GM19238 (cell line): ENCODE data around the gene DCDC1.

Source experiments
- DNase-seq: peaks from one replicate; pipeline ENCODE4 v3.0.0; 2011; ENCODE audit warnings: low spot score; ENCODE audit not compliant: insufficient read length

Gene DCDC1, protein sequence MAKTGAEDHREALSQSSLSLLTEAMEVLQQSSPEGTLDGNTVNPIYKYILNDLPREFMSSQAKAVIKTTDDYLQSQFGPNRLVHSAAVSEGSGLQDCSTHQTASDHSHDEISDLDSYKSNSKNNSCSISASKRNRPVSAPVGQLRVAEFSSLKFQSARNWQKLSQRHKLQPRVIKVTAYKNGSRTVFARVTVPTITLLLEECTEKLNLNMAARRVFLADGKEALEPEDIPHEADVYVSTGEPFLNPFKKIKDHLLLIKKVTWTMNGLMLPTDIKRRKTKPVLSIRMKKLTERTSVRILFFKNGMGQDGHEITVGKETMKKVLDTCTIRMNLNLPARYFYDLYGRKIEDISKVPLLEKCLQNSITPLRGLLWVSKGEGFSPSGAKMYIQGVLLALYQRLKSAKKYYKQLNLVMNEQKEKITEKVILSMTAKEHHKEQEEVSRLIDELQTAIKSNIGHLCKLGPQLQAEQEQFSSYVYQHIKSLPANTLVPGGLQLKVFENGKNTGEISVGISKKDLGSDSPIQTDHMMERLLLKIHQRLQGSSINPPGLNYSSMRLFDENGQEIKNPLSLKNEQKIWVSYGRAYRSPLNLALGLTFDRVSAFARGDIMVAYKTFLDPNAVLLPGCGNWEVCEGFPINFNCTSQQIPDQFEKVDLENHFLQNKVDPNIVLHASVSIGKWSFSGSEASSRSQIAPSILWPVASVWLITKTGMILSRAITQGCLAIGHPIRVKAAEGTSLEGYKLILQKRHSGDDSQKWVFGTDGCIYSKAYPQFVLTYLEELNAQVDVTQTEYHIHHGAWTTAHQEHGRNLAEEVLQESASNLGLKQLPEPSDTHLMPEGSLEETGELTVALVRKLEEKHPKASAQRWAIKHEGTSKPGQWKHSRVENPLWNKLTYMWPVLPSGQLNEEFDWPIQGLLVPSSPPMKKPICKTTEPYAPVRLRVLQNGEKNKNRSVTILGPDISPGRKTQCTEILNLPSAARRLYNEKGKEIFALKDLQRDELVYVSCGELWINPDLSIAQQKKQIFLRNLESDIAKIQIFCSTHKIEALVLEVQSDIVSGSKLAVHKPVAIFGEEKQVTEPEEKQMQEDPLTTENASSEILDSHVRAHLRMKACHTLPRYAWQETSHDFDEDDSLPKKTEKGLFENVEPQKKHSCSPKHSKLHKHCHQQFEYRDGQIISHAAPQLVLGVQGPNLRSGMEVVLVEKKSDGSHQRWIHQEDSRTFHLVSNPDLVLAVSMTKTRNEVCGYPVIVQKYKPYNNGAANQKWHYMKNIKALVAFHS (N-terminal part only)

DNA sequence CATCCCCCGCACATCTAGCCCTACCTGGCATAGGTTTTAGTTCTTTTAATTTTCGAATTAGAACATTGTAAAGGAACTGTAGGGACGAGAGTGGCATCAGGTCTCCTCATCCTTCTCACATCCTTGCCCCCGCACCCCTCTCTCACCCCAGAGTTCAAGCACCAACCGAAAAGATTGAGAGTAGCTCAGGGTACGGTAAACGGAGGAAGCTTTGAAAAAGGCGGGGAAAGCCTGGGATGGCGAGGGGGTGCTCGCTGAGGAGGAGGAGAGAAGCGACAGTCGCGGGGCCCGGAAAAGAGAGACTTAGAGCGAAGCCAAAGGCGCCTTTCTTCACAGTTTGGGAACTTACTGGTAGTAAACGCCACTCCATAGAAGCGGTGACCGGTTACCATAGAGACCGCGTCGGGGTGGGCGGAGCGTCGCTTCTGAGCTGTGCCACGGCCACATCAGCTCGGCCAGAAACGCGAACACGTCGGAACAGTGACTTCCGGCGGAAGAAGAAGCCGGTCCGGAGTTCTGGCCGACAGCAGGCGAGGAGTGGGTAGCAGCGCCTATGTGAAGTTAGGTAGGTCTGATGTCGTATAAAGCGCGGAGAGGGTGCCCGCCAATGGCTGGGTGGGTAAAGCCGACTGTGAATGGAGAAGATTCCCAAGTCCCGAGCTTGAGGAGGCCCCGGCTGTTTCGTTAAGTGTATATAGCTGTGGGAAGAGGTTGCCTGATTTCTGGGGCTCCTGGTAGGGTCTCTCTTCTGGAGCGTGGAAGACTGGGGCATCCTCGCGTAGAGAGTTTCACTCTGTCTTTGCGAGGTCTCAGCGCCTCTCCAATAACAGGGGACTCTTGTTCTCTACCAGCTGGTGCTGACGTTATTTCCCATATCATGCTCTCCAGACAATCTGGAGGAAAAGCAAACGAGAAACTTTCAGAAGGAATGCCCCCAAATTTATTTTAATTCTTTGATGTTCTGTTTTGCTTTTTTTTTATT lies at the start of gene DCDC1, which contains the start of gene DNAJC24:
TSS of gene DCDC1 (minus strand) at position 392 of the 982 bp plus-strand sequence. CDS start 41,459 bp downstream, outside the sequence.
TSS of gene DNAJC24 (plus strand) at position 513 of the 982 bp plus-strand sequence. CDS start 889 bp downstream, outside the sequence.
- DNase-seq = peak; percentile 53

GRCh38 chr11:31419138-31419537 lies 49.6 kb upstream of the DCDC1 start:
- DNase-seq = no peak

GRCh38 chr11:31417816-31418215 lies 48.3 kb upstream of the DCDC1 start:
- DNase-seq = no peak

- DNase-seq = no peak
Measured at GRCh38 chr11:31417357-31417756, 47.8 kb upstream of the DCDC1 start.

DNA sequence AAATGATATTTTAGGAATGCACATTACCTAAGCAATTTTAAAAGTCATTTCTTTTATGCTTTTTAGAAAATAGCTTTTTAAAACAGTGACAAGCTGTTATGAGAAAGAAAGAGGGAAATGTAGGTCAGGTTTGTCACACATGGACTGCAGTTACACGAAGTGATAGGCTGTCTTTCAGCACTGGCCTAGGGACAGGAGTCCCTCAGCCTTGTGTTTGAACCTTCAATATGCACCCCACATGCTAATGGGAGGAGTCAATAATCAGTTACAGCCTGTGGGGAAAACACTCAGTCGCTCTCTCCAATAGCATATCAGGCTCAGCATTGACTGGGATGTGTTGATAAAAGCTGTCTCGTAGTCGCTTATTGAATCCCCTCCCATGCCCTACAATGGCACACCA lies 45.9 kb upstream of the DCDC1 start:
- no peak for DNase-seq

- no peak for DNase-seq
Measured at GRCh38 chr11:31414338-31414737, 44.8 kb upstream of the DCDC1 start.

- no peak for DNase-seq
Measured at GRCh38 chr11:31412946-31413345, 43.4 kb upstream of the DCDC1 start.

DNA sequence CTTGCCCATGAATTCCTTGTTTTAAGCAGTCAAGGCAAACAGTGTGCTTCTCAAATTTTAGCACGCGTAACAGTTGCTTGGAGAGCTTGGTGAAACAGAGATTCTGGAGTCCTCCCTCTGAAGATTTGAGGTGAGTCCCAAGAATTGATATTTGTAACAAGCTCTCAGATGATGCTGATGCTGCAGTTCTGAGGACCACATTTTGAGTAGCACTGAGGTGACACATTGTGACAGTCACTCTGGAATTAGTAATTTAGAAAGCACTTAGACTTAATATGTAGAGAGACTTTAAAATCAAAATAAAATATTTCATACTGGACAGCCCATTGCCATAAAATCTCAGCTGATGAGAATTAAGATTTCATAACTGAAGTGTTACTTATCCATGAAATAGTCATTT lies 38.7 kb upstream of the DCDC1 start:
- DNase-seq = no peak

DNA sequence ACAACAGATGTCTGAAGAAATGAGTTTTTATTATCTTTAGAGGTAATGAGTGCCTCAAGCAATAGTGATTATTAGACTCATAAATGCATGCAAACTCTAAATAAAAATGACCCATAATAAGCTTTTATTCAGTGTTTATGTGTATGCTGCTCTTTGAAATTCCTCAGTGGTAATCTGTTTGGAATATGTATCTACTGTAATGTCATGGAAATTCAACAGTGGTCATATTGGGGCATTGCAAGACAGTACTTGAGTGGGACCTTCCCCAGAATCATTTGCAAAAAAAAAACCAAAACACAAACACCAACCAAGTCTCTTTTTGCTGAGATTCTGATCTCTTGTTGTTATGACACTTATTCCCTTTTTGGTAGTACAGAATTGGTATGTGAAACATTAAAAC lies 35.1 kb upstream of the DCDC1 start:
- DNase-seq = no peak

GRCh38 chr11:31397239-31397834 lies 27.8 kb upstream of the DCDC1 start:
- no peak for DNase-seq

DNA sequence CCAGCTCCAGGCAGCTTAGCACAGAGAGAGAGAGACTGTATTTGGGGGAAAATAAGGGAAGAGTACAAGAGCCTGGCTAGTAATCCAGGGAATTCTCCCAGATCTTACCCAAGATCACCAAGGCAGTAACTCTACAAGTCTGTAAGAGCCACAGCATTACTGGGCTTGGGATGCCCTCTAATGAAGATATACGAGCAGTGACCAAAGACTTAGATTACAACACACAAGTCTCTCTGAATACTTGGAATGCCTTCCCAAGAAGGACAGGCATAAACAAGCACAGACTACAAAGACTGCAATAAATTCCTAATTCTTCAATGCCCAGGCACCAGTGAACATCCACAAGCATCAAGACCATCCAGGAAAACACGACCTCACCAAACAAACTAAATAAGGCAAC lies 17.8 kb upstream of the DCDC1 start:
- no peak for DNase-seq

- DNase-seq = no peak
Measured at GRCh38 chr11:31383116-31383515, 13.6 kb upstream of the DCDC1 start.

GRCh38 chr11:31375879-31376278 lies 6.3 kb upstream of the DCDC1 start:
- no peak for DNase-seq

DNA sequence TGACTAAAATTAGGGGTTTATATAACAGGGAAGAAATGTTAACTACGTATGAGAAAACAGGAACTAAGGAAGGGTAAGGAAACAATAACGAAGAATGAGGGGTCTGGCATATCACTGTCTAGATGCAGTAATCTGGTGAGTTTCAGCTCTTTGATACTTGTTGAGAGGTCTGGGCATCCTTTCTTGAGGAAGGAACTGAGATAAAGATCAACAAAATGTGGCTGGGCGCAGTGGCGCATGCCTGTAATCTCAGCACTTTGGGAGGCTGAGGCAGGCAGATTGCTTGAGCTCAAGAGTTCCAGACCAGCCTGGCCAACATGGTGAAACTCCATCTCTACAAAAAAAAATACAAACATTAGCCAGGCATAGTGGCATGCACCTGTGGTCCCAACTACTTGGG lies 2.7 kb downstream of the DCDC1 start:
- DNase-seq = no peak

- DNase-seq = no peak
Measured at GRCh38 chr11:31361743-31362142, 7.8 kb downstream of the DCDC1 start.

DNA sequence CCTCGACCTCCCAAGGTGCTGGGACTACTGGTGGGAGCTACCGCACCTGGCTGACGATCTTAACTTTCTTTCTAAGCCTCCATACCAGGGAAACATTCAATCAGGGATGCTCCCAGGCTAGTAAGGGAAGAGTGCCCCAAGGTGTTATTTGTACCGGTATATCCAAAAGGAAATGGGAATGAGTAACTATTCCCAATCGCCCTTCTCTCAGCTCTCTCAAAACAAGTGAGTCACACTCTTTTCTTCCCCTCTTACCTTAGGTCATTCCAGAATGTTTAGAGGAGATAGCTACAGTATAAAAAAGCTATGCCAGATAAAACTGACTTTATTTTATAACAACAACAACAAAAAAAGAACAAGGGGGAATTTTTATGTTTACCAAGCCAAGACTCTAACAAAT lies 13.7 kb downstream of the DCDC1 start:
- DNase-seq = no peak

GRCh38 chr11:31355131-31355530 lies 14.4 kb downstream of the DCDC1 start:
- no peak for DNase-seq

DNA sequence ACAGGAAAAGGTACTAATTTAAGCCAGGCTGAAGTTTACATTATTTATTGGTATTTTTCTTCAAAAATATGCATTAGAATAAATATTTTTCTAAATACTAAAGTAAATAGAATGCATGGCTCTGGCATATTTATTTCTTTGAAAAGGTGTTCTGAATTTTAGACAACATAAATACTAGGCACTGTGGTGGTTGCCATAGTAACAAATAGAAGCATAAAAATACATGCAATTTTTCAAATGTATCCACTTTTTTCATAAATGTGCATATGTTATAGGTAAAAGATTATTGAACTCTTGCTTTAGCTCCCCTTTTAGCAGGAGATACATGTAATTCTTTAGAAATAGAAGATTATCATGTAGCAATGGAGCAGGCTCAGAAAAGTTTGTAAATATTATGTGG lies 18.4 kb downstream of the DCDC1 start:
- no peak for DNase-seq

- no peak for DNase-seq
Measured at GRCh38 chr11:31340903-31341572, 28.5 kb downstream of the DCDC1 start.
